ENCODE measurements around the gene E2F2.

Gene E2F2, protein sequence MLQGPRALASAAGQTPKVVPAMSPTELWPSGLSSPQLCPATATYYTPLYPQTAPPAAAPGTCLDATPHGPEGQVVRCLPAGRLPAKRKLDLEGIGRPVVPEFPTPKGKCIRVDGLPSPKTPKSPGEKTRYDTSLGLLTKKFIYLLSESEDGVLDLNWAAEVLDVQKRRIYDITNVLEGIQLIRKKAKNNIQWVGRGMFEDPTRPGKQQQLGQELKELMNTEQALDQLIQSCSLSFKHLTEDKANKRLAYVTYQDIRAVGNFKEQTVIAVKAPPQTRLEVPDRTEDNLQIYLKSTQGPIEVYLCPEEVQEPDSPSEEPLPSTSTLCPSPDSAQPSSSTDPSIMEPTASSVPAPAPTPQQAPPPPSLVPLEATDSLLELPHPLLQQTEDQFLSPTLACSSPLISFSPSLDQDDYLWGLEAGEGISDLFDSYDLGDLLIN

DNA sequence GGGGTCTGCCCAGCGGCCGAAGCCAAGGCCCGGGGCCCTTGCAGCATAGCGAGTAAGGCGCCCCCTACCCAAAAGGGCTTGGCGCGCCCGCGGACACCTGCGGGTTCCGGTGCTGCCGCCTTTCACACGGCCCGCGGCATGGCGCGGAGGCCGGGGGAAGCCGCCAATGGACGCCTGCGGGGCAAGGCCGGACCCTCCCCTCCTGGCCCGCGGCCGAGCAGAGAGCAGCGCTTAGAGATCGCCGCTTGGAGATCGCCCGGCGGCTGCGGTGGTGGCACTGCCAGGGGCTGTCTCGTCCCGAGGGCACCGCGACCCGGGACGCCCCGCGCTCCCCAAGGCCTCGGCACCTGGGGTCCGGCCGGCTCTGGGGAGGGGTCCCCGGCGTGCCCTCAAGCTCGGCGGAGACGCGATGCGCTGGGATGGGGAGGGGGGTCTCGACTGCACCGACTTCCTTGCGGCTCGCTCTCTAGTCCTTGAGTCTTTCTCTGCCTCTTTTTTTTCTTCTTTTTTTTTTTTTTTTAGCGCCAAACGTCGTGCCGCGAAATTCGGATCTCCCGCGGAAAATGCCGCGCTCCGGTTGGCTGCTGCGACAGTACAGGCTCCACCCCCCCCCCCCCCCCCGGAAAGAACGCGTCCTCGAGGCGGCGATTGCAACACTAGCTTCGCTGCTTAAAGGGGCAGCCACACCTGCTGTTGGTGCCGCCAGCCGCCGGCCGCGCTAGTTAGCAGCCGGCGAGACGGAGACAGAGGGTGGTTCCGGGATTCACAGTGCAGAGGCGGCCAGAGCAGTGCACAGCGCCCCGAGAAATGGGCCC lies at the start of gene E2F2:
Gene E2F2, minus strand, starts transcription at position 487 of the 815 bp plus-strand sequence. Its CDS starts 440 bp downstream, at position 47.
- H3K9me3 ChIP-seq (ENCODE audit: control insufficient read depth in 5 of 5, low read length in 5 of 5): no peaks in the 10 kb centered on the region
- no peaks in the 10 kb centered on the region for H3K36me3 ChIP-seq (ENCODE audit: control insufficient read depth in 5 of 5, insufficient read depth in 5 of 5, low read length in 5 of 5)
- peak within 1 kb of the TSS in 3 of 5 donors; percentile 1 to 42 (median 18) for H3K9ac ChIP-seq (ENCODE audit: low read length in 5 of 5)
- H3K27me3 ChIP-seq (ENCODE audit: control insufficient read depth in 5 of 5, insufficient read depth in 4 of 5, low read length in 5 of 5): peaks cover 0 to 16% (median 12%) of the 10 kb centered on the region in 5 donors
- H3K4me1 ChIP-seq (ENCODE audit: control insufficient read depth in 5 of 5, insufficient read depth in 5 of 5, low read length in 5 of 5): peaks cover 0 to 46% (median 32%) of the 10 kb centered on the region in 5 donors
- peak within 1 kb of the TSS; percentile 46 to 66 (median 52) for H3K4me3 ChIP-seq (ENCODE audit: low read depth in 1 of 5, low read length in 5 of 5)
- H3K27ac ChIP-seq (ENCODE audit: low read depth, low read length): no peak within 1 kb of the TSS

DNA sequence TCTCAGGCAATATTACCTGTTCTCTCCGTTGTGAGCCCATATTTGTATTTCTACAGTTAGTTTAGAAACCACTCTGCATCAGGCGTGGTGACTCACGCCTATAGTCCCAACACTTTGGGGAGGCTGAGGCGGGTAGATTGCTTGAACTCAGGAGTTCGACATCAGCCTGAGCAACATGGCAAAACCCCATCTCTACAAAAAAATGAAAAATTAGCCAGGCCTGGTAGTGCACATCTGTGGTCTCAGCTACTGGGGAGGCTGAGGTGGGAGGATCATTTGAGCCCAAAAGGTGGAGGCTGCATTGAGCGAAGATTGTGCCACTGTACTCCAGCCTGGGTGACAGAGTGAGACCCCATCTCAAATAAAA lies 47.9 kb upstream of the E2F2 start:
- Histone ChIP-seq H3K36me3 (ENCODE audit: control insufficient read depth in 5 of 5, insufficient read depth in 5 of 5, low read length in 5 of 5) (no peaks in the 10 kb centered on the region), H3K27ac (ENCODE audit: low read depth, low read length) (no peak overlapping the region), H3K27me3 (ENCODE audit: control insufficient read depth in 5 of 5, insufficient read depth in 4 of 5, low read length in 5 of 5) (no peaks in the 10 kb centered on the region), H3K4me3 (ENCODE audit: low read depth in 1 of 5, low read length in 5 of 5) (no peak overlapping the region), H3K4me1 (ENCODE audit: control insufficient read depth in 5 of 5, insufficient read depth in 5 of 5, low read length in 5 of 5) (peaks cover 0 to 37% (median 15%) of the 10 kb centered on the region in 5 donors), H3K9ac (ENCODE audit: low read length in 5 of 5) (no peak overlapping the region), H3K9me3 (ENCODE audit: control insufficient read depth in 5 of 5, low read length in 5 of 5) (no peaks in the 10 kb centered on the region)

DNA sequence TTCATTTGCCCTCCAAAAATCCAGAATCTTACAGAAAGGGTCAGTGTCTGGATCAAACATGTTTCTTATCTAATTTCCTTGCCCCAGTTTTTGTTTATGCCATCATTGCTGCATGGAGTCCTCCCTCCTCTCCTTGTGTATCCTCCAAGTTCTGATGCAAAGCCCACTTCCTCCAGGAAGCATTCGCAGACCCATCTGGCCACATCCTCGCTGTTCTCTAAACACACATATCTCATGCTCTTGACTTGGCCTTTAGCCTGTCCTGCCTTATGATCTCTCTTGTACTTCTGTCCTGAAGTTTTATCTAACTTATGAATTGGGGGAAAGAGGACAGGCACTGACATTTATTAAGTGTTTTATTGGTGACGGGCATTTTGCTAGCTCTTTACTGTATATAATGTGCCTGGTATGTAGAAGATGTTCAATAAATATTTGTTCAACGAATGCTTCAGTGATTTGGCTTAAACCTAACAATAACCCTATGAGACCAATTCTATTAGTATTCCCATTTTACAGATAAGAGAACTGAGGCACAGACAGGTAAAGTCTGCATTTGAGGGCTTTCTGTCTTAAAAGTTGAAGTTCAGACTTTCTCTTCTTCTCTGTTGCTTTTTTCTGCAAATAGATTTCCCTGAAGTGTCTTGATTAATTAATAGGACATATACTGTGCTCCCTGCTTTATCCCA lies 47.4 kb upstream of the E2F2 start:
- peaks cover 0 to 37% (median 15%) of the 10 kb centered on the region in 5 donors for H3K4me1 ChIP-seq (ENCODE audit: control insufficient read depth in 5 of 5, insufficient read depth in 5 of 5, low read length in 5 of 5)
- no peak overlapping the region for H3K9ac ChIP-seq (ENCODE audit: low read length in 5 of 5)
- no peaks in the 10 kb centered on the region for H3K27me3 ChIP-seq (ENCODE audit: control insufficient read depth in 5 of 5, insufficient read depth in 4 of 5, low read length in 5 of 5)
- H3K4me3 ChIP-seq (ENCODE audit: low read depth in 1 of 5, low read length in 5 of 5): no peak overlapping the region
- H3K27ac ChIP-seq (ENCODE audit: low read depth, low read length): no peak overlapping the region
- no peaks in the 10 kb centered on the region for H3K36me3 ChIP-seq (ENCODE audit: control insufficient read depth in 5 of 5, insufficient read depth in 5 of 5, low read length in 5 of 5)
- no peaks in the 10 kb centered on the region for H3K9me3 ChIP-seq (ENCODE audit: control insufficient read depth in 5 of 5, low read length in 5 of 5)

DNA sequence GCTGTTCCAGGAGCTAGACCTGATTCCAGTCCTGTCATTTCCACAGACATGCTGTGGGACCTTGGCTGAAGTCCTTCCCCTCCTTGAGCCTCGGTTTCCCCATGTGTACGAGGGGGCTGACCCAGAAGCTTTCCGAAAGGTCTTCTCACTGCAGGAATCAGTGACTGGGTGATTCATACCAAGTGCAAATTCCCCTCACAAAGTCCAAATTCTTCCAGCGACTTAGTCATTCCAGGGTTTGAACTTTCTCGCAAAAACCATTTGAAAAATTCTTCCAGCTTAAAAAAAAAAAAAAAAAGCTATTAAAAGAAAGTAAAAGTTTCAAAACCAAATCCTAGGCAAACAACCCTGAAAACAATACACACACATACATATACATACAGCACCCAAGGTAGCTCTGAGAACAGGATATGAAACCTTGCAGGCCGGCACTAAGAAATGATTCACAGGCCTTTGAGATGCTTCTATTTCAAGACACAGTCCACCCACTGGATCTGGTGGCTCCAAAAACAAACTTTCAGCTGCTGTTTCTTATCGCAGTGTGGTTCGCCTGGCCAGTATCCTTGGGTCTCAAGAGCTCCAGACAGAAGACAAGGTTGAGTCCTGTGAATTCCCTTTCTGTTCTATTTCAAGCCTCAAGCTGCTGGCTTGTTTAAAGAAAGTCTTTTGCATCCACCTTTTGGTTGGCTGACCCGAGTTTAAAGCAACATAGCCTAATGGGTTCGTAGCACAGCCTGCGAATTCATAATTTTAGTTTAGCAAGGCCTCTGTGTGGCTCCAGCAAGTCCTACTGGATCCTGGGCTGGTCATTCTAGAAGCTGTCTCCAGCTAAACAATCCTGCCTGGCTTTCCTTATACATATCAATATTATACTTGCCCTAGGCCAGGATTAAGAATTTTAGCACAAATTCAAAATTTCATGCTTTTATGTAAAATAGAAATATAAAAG lies 46.3 kb upstream of the E2F2 start:
- no peaks in the 10 kb centered on the region for H3K36me3 ChIP-seq (ENCODE audit: control insufficient read depth in 5 of 5, insufficient read depth in 5 of 5, low read length in 5 of 5)
- H3K27ac ChIP-seq (ENCODE audit: low read depth, low read length): peak overlapping the region; percentile 71
- H3K9me3 ChIP-seq (ENCODE audit: control insufficient read depth in 5 of 5, low read length in 5 of 5): no peaks in the 10 kb centered on the region
- H3K9ac ChIP-seq (ENCODE audit: low read length in 5 of 5): peak overlapping the region in 1 of 5 donors; percentile 27
- H3K4me3 ChIP-seq (ENCODE audit: low read depth in 1 of 5, low read length in 5 of 5): peak overlapping the region in 1 of 5 donors; percentile 13
- peaks cover 0 to 39% (median 15%) of the 10 kb centered on the region in 5 donors for H3K4me1 ChIP-seq (ENCODE audit: control insufficient read depth in 5 of 5, insufficient read depth in 5 of 5, low read length in 5 of 5)
- H3K27me3 ChIP-seq (ENCODE audit: control insufficient read depth in 5 of 5, insufficient read depth in 4 of 5, low read length in 5 of 5): no peaks in the 10 kb centered on the region

DNA sequence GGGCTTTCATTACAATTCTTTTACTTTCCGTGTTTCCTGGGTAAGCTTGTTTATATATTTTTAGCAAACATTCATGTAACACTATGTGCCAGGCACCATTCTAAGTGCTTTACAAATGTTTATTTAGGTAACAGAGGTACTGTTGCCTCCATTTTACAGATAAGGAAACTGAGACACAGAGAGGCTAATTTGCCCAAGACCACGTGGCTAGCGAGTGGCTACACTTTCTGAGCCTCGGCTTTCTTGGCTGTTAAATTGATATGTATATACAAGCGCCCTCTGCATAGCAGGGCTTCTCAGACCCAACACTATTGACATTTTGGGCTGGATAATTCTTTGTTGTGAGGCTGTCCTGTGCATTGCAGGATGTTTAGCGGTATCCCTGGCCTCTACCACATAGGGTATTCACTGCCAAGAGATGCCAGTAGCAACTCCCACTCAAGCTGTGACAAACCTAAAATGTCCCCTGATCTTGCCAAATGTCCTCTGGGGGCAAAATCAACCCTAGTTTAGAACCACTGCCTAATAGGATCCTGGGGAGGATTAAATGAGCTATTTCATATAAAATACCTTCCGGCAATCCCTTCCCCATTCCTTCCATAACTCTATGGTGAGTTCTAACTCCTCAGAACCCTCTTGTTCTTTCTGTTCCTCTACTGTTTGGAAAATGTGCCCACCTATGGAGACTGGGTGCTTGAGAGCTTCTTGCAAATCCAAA lies 45.5 kb upstream of the E2F2 start:
- H3K4me1 ChIP-seq (ENCODE audit: control insufficient read depth in 5 of 5, insufficient read depth in 5 of 5, low read length in 5 of 5): peaks cover 0 to 39% (median 15%) of the 10 kb centered on the region in 5 donors
- H3K4me3 ChIP-seq (ENCODE audit: low read depth in 1 of 5, low read length in 5 of 5): no peak overlapping the region
- H3K9ac ChIP-seq (ENCODE audit: low read length in 5 of 5): no peak overlapping the region
- H3K27me3 ChIP-seq (ENCODE audit: control insufficient read depth in 5 of 5, insufficient read depth in 4 of 5, low read length in 5 of 5): no peaks in the 10 kb centered on the region
- H3K36me3 ChIP-seq (ENCODE audit: control insufficient read depth in 5 of 5, insufficient read depth in 5 of 5, low read length in 5 of 5): no peaks in the 10 kb centered on the region
- H3K27ac ChIP-seq (ENCODE audit: low read depth, low read length): peak overlapping the region; percentile 71
- no peaks in the 10 kb centered on the region for H3K9me3 ChIP-seq (ENCODE audit: control insufficient read depth in 5 of 5, low read length in 5 of 5)

DNA sequence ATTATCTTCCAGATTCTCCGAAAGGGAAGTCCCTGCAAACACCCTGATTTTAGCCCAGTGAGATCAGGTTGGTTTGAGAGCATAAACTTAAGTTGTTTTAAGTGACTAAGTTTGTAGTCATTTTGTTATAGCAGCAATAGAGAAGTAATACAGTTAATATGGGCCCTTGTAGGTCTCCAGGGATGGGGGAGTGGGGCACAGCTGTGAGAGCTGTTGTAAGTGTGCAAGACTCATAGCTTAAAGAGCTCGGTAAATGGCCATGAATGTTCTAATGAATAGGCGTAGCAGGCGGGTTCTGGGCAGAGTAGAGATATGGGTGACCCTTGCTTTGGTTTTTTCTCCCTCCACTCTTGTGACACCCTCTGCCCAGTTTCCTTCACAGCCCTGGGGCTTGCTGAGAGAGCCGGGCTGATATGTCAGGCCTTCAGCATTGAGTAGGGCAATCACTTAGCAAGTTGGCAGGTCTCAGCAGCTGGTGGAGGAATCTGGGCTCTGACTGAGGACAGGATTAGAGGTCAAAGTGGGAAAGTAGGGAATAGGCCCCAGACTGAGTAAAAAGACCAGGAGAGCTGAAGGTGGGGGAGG lies 44.3 kb upstream of the E2F2 start:
- Histone ChIP-seq H3K27ac (ENCODE audit: low read depth, low read length) (no peak overlapping the region), H3K27me3 (ENCODE audit: control insufficient read depth in 5 of 5, insufficient read depth in 4 of 5, low read length in 5 of 5) (no peaks in the 10 kb centered on the region), H3K9ac (ENCODE audit: low read length in 5 of 5) (no peak overlapping the region), H3K9me3 (ENCODE audit: control insufficient read depth in 5 of 5, low read length in 5 of 5) (no peaks in the 10 kb centered on the region), H3K4me3 (ENCODE audit: low read depth in 1 of 5, low read length in 5 of 5) (no peak overlapping the region), H3K36me3 (ENCODE audit: control insufficient read depth in 5 of 5, insufficient read depth in 5 of 5, low read length in 5 of 5) (no peaks in the 10 kb centered on the region), H3K4me1 (ENCODE audit: control insufficient read depth in 5 of 5, insufficient read depth in 5 of 5, low read length in 5 of 5) (peaks cover 0 to 32% (median 15%) of the 10 kb centered on the region in 5 donors)

DNA sequence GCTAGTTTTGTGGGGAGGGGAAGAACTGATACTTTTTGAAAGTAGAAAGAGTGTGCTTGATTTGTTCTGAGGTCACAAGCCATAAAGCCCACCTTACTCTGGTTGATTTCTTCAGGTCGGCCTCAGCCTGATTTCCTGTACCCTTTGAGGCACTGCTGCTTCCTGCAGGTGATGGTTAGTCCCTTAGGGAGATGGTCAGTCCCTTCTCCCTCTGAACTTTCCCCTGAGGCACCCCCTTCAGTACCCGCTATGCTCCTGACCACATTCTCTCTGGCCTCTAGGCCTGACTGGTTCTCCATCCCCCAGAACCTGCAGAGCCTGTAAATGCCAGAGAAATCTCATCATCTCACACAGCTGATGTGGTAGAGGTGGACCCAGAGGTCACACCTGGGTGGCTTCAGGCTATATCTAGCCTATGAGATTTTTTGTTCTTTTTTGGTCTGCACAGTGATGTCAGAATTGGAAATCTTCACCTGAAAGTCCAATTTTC lies 43.3 kb upstream of the E2F2 start:
- peaks cover 0 to 32% (median 15%) of the 10 kb centered on the region in 5 donors for H3K4me1 ChIP-seq (ENCODE audit: control insufficient read depth in 5 of 5, insufficient read depth in 5 of 5, low read length in 5 of 5)
- H3K4me3 ChIP-seq (ENCODE audit: low read depth in 1 of 5, low read length in 5 of 5): no peak overlapping the region
- no peaks in the 10 kb centered on the region for H3K36me3 ChIP-seq (ENCODE audit: control insufficient read depth in 5 of 5, insufficient read depth in 5 of 5, low read length in 5 of 5)
- H3K27me3 ChIP-seq (ENCODE audit: control insufficient read depth in 5 of 5, insufficient read depth in 4 of 5, low read length in 5 of 5): no peaks in the 10 kb centered on the region
- H3K27ac ChIP-seq (ENCODE audit: low read depth, low read length): no peak overlapping the region
- H3K9ac ChIP-seq (ENCODE audit: low read length in 5 of 5): no peak overlapping the region
- no peaks in the 10 kb centered on the region for H3K9me3 ChIP-seq (ENCODE audit: control insufficient read depth in 5 of 5, low read length in 5 of 5)

DNA sequence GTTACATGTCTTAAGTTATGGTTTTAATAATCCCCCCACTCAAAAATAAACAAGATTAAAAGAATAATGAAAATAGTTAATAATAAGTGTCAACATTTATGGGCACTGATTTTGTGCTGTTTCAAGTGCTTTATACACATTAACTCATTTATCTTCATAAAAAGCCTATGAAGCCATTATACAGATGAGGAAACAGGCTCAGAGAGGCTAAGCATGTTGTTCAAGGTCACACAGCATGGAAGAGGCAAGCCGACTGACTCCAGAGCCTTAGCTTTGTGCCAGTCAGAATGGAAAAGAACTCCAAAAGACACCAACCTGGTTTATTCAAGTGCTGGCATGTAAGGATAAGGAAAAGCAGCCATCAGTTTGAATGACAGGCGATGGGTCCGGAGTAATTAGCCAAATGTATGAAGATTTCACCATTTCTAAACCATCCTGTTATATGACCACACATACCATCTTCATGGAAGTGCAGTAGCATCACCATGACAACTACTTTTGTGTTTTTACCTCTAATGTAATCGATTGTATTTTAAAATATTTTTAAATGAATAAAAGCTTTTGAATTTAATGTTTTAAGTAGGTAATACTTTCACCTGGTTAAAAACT lies 42.6 kb upstream of the E2F2 start:
- Histone ChIP-seq H3K27ac (ENCODE audit: low read depth, low read length) (no peak overlapping the region), H3K9ac (ENCODE audit: low read length in 5 of 5) (no peak overlapping the region), H3K4me3 (ENCODE audit: low read depth in 1 of 5, low read length in 5 of 5) (no peak overlapping the region), H3K27me3 (ENCODE audit: control insufficient read depth in 5 of 5, insufficient read depth in 4 of 5, low read length in 5 of 5) (peaks cover 0 to 4% (median 0%) of the 10 kb centered on the region in 5 donors), H3K9me3 (ENCODE audit: control insufficient read depth in 5 of 5, low read length in 5 of 5) (no peaks in the 10 kb centered on the region), H3K4me1 (ENCODE audit: control insufficient read depth in 5 of 5, insufficient read depth in 5 of 5, low read length in 5 of 5) (peaks cover 2 to 36% (median 18%) of the 10 kb centered on the region in 5 donors), H3K36me3 (ENCODE audit: control insufficient read depth in 5 of 5, insufficient read depth in 5 of 5, low read length in 5 of 5) (no peaks in the 10 kb centered on the region)
